Upper lobe of left lung (tissue), 6 donors: ENCODE results near the gene HAUS6. TPM values are rescaled to one million over a fixed set of nuclear protein-coding genes. Genes with fewer than 3 reads are reported as not detected.
"Not testable (repeated sequence)": the region's sequence is repeated elsewhere in the genome, so short reads cannot be mapped to it uniquely, and the experiment has no call there.

Experiments
- ATAC-seq, 2 donors: fragments of 200-7000 bp; cut with Tn5 transposase; one replicate each; pipeline ENCODE4 v1.9.1; 2022; ENCODE audit warnings: mild to moderate bottlenecking in 2 of 2, moderate library complexity in 2 of 2; ENCODE audit not compliant: low FRiP score in 2 of 2
- DNase-seq, 2 donors: peaks; one replicate each; pipeline ENCODE4 v3.0.0-alpha.2; 2019 to 2020
- H3K27ac ChIP-seq, 4 donors: fragments of 200-600 bp; sonication (generic); one replicate each; pipeline ENCODE4 v1.5.1; 2016 to 2019
- H3K27me3 ChIP-seq, 4 donors: fragments of 200-600 bp; sonication (generic); one replicate each; pipeline ENCODE4 v1.5.1; 2017 to 2019
- H3K36me3 ChIP-seq, 4 donors: fragments of 200-600 bp; sonication (generic); one replicate each; pipeline ENCODE4 v1.5.1; 2016 to 2019
- H3K4me1 ChIP-seq, 4 donors: fragments of 200-600 bp; sonication (generic); one replicate each; pipeline ENCODE4 v1.5.1; 2018 to 2019
- H3K4me3 ChIP-seq, 4 donors: fragments of 200-600 bp; sonication (generic); one replicate each; pipeline ENCODE4 v1.5.1; 2017 to 2019; ENCODE audit warnings: mild to moderate bottlenecking in 2 of 4, moderate library complexity in 1 of 4
- H3K9me3 ChIP-seq, 4 donors: fragments of 200-600 bp; sonication (generic); one replicate each; pipeline ENCODE4 v1.5.1; 2018 to 2019
- EP300 ChIP-seq, 4 donors: sonication (generic); formaldehyde crosslinking; IDR thresholded peaks; one replicate each; pipeline ENCODE4 v1.5.1; 2017; ENCODE audit warnings: antibody characterized with exemption in 4 of 4, control low read depth in 2 of 4
- POLR2A ChIP-seq, 4 donors: fragments of 450-650 bp; IDR thresholded peaks; one replicate each; pipeline ENCODE4 v1.5.1; 2016 to 2017; ENCODE audit warnings: antibody characterized with exemption in 4 of 4, mild to moderate bottlenecking in 2 of 4
- POLR2AphosphoS5 ChIP-seq, 2 donors: sonication (generic); formaldehyde crosslinking; IDR thresholded peaks; one replicate each; pipeline ENCODE4 v1.5.1; 2017; ENCODE audit warnings: antibody characterized with exemption in 2 of 2
- WGBS, 2 donors: methylation state at CpG; one replicate each; pipeline ENCODE4 v1.1.5; 2017 to 2018; 5-methylcytosine and 5-hydroxymethylcytosine counted together
- total RNA-seq, 6 donors: library from RNA; depleted of rRNA in 4 of 6; stranded (reverse); fragments of >200 nt in 4 of 6; gene quantifications; one replicate each; pipeline versions ENCODE4 v1.1.0 to v1.2.1, GENCODE V29; 2016 to 2021
- TF ChIP-seq, protein P1 (sequence below), 6 experiments: fragments of 450-650 bp in 4 of 6; fragments of 200-600 bp in 2 of 6; sonication (generic) in 2 of 6; IDR thresholded peaks; one replicate each; pipeline ENCODE4 v1.5.1; 2016 to 2019; ENCODE audit warnings: antibody characterized with exemption in 6 of 6
- donor health status: DM: no; HTN: no; CAD: no; lungs with moderate emphysema.
- donor health status: DM: no; HTN: yes; CAD: no; lungs with severe emphysema.

The HAUS6 gene
- total RNA-seq, 6 donors from 2014 or later: 3.3 to 11.8 (median 6.6) TPM

DNA sequence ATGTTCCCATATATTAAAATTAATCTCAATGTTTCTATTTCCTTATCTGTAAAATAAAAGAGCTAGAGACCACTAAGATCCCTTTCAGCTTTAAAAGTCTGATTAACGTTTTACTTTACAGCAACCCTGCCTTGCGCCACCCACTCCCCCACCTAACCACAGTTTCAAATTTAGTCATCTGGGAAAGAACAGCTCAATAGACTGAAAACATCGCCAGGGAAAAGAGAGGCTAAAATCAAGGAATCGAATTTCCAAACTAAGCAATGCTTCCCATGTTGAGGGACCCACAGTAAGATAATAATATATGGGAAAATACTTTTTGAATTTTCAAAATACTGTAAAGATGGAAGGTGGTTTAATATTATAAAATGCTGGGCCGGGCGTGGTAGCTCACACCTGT lies 76.3 kb downstream of the HAUS6 start:
- H3K4me3 ChIP-seq: no peak overlapping the region
- H3K27ac ChIP-seq: no peak overlapping the region

DNA sequence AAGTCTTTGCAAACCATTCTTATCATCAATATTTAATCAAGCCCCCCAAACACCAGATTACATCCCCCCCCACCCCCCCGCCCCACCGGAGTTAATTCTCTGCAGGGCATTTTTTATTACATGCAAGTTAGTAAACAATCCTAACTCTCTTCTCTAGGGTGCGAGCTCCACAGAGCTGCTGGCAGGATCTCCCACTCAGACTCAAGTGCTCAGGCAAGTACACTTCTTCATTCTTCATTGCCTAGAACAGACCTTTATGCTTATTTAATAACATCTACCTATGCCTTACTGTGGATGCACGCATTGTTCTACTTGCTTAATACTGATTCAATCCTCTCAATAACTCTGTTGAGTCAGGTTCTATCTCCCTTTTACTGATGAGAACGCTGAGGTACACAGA lies 79.6 kb downstream of the HAUS6 start:
- H3K4me1 ChIP-seq: no peaks in the 10 kb centered on the region
- no peak for ATAC-seq
- TF ChIP-seq EP300 (IDR thresholded peaks at IDR 0.05) (no peak), POLR2AphosphoS5 (IDR thresholded peaks at IDR 0.05) (no peak), POLR2A (IDR thresholded peaks at IDR 0.05) (no peak)
- TF ChIP-seq, protein P1, sequence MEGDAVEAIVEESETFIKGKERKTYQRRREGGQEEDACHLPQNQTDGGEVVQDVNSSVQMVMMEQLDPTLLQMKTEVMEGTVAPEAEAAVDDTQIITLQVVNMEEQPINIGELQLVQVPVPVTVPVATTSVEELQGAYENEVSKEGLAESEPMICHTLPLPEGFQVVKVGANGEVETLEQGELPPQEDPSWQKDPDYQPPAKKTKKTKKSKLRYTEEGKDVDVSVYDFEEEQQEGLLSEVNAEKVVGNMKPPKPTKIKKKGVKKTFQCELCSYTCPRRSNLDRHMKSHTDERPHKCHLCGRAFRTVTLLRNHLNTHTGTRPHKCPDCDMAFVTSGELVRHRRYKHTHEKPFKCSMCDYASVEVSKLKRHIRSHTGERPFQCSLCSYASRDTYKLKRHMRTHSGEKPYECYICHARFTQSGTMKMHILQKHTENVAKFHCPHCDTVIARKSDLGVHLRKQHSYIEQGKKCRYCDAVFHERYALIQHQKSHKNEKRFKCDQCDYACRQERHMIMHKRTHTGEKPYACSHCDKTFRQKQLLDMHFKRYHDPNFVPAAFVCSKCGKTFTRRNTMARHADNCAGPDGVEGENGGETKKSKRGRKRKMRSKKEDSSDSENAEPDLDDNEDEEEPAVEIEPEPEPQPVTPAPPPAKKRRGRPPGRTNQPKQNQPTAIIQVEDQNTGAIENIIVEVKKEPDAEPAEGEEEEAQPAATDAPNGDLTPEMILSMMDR (IDR thresholded peaks at IDR 0.05): no peak
- no peak overlapping the region for H3K27ac ChIP-seq
- H3K9me3 ChIP-seq: no peaks in the 10 kb centered on the region
- no peak overlapping the region for H3K4me3 ChIP-seq
- no peaks in the 10 kb centered on the region for H3K27me3 ChIP-seq
- no peaks in the 10 kb centered on the region for H3K36me3 ChIP-seq
- no peak for DNase-seq
- WGBS, 2 donors: 58 to 59% methylated on average over 5 of the region's 5 CpGs

More for the DNA sequence above, 76.3 kb downstream of the HAUS6 start:
- no peaks in the 10 kb centered on the region for H3K27me3 ChIP-seq
- TF ChIP-seq POLR2A (IDR thresholded peaks at IDR 0.05) (no peak), POLR2AphosphoS5 (IDR thresholded peaks at IDR 0.05) (no peak), EP300 (IDR thresholded peaks at IDR 0.05) (no peak)
- TF ChIP-seq, protein P1 (IDR thresholded peaks at IDR 0.05): no peak
- WGBS, 2 donors: 77 to 83% methylated on average over 6 of the region's 6 CpGs
- DNase-seq (no peak), ATAC-seq (no peak)
- H3K9me3 ChIP-seq: no peaks in the 10 kb centered on the region
- H3K36me3 ChIP-seq: no peaks in the 10 kb centered on the region
- H3K4me1 ChIP-seq: peaks cover 0 to 6% (median 0%) of the 10 kb centered on the region in 4 donors

DNA sequence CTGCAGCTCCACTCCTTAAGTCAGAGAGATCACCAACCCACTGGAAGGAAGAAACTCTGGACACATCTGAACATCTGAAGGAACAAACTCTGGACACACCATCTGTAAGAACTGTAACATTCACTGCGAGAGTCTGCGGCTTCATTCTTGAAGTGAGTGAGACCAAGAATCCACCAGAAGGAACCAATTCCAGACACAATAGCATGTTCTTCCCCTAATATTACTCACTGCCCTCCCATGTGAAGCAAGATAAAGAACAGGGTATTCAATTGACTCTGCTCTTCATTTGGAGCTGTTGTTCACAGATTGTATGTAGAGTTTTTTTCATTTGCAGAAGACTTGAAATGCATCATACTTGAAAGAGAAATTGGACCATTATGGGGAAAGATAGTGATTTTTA lies 80.5 kb downstream of the HAUS6 start:
- DNase-seq: no peak
- no peaks in the 10 kb centered on the region for H3K4me1 ChIP-seq
- 93 to 96% methylated on average over 2 of the region's 2 CpGs for WGBS, 2 donors

DNA sequence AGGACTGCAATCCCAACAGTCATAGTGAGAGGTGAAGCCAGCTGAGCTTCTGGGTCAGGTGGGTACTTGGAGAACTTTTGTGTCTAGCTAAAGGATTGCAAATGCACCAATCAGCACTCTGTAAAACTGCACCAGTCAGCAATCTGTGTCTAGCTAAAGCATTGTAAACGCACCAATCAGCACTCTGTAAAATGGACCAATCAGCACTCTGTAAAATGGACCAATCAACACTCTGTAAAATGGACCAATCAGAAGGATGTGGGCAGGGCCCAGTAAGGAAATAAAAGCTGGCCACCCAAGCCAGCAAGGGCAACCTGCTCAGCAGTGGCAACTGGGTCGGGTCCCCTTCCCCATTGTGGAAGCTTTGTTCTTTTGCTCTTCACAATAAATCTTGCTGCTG lies 81.1 kb downstream of the HAUS6 start:
- WGBS, 2 donors: 91 to 94% methylated on average over 2 of the region's 2 CpGs
- not testable (repeated sequence) for ATAC-seq, H3K9me3 ChIP-seq, H3K4me1 ChIP-seq, DNase-seq, H3K36me3 ChIP-seq, H3K27ac ChIP-seq, H3K27me3 ChIP-seq, H3K4me3 ChIP-seq

More for the DNA sequence above, 80.5 kb downstream of the HAUS6 start:
- no peaks in the 10 kb centered on the region for H3K9me3 ChIP-seq
- TF ChIP-seq POLR2A (IDR thresholded peaks at IDR 0.05) (no peak), EP300 (IDR thresholded peaks at IDR 0.05) (no peak), POLR2AphosphoS5 (IDR thresholded peaks at IDR 0.05) (no peak)
- TF ChIP-seq, protein P1 (IDR thresholded peaks at IDR 0.05): no peak
- H3K27me3 ChIP-seq: no peaks in the 10 kb centered on the region
- H3K4me3 ChIP-seq: no peak overlapping the region
- no peak overlapping the region for H3K27ac ChIP-seq
- no peaks in the 10 kb centered on the region for H3K36me3 ChIP-seq
- no peak for ATAC-seq

DNA sequence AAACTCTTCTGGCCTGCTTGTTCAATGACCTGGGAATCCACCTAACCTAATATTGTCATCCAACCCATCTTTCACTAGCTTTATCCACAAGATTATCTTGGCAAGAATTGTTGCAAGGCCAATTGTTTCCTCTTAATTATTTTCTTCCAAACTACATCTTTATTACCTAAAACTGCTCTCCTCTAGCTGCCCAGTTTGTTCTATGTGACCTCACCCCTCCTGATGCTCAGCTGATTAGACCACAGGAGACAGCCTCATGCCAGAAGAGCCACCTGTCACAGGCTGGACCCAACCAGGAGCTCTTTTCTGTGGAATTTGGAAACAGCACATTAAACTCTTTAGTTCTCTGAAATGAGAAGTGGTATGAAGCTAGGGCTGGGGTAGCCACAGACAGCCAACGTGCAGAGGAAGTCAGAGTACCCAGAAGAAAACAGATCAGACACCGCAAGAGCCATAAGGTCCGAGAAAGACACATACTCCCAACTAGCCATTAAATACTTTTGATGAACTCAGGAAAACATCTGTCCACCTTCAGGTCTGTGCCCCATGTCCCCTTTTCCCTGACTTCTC lies 81.7 kb downstream of the HAUS6 start:
- DNase-seq: no peak
- Histone ChIP-seq H3K27ac (no peak overlapping the region), H3K27me3 (no peaks in the 10 kb centered on the region), H3K9me3 (no peaks in the 10 kb centered on the region), H3K4me1 (no peaks in the 10 kb centered on the region), H3K4me3 (no peak overlapping the region), H3K36me3 (no peaks in the 10 kb centered on the region)
- TF ChIP-seq, protein P1 (IDR thresholded peaks at IDR 0.05): no peak
- TF ChIP-seq EP300 (IDR thresholded peaks at IDR 0.05) (no peak), POLR2A (IDR thresholded peaks at IDR 0.05) (no peak), POLR2AphosphoS5 (IDR thresholded peaks at IDR 0.05) (no peak)
- ATAC-seq: no peak
- WGBS, 2 donors: 64 to 70% methylated on average over 3 of the region's 3 CpGs
